Stomach (tissue), 9 donors: Measurements from ENCODE around the gene NAIP. TPM values are rescaled to one million over a fixed set of nuclear protein-coding genes. Genes with fewer than 3 reads are reported as not detected.
"Not testable (repeated sequence)": the region's sequence is repeated elsewhere in the genome, so short reads cannot be mapped to it uniquely, and the experiment has no call there.

Experiments used
- DNase-seq, 2 donors: peaks; one replicate each; pipeline versions ENCODE4 v3.0.0 to v3.0.0-alpha.2; 2013 to 2019
- H3K27ac ChIP-seq, 5 donors: fragments of 200-600 bp in 4 of 5; sonication (generic) in 4 of 5; one replicate each; pipeline ENCODE4 v1.5.1; 2013 to 2019; ENCODE audit warnings: mild to moderate bottlenecking in 1 of 5, moderate library complexity in 1 of 5
- H3K27me3 ChIP-seq, 3 donors: fragments of 200-600 bp; sonication (generic); one replicate each; pipeline ENCODE4 v1.5.1; 2017 to 2019; ENCODE audit warnings: mixed run types in 1 of 3
- H3K36me3 ChIP-seq, 4 donors: fragments of 200-600 bp; sonication (generic); 1 replicate in 3 of 4; 2 replicates in 1 of 4; pipeline ENCODE4 v1.5.1; 2016 to 2019
- H3K4me1 ChIP-seq, 4 donors: fragments of 200-600 bp; sonication (generic); one replicate each; pipeline ENCODE4 v1.5.1; 2016 to 2019
- H3K4me3 ChIP-seq, 4 donors: fragments of 200-600 bp; sonication (generic) in 3 of 4; one replicate each; pipeline ENCODE4 v1.5.1; 2016 to 2019; ENCODE audit warnings: mild to moderate bottlenecking in 1 of 4
- H3K9me3 ChIP-seq, 4 donors: fragments of 200-600 bp; sonication (generic); one replicate each; pipeline ENCODE4 v1.5.1; 2016 to 2019
- WGBS, 5 donors: extraction: QIAGEN DNeasy Blood & Tissue Kit in 3 of 5; methylation state at CpG; one replicate each; pipeline versions ENCODE4 v1.1.5 to v1.1.7; 2013 to 2018; 5-methylcytosine and 5-hydroxymethylcytosine counted together
- intact Hi-C: fragments of 100-400 bp; cut with DNase I; formaldehyde crosslinking; loops from one replicate; pipeline ENCODE4 v1.15.1; 2023; ENCODE audit warnings: low total_unique reads
- polyA plus RNA-seq, 3 donors: library from polyadenylated mRNA; stranded (reverse); fragments of 200-250 nt; gene quantifications; one replicate each; pipeline ENCODE4 v1.2.3, GENCODE V29; 2013
- total RNA-seq, 5 donors: library from RNA; depleted of rRNA; stranded (reverse); fragments of >200 nt; gene quantifications; one replicate each; pipeline versions ENCODE4 v1.1.0 to v1.2.3, GENCODE V29; 2014 to 2016
- donor health status: healthy with polysubstance abuse.
- donor health status: Bipolar disorder and iron deficiency.
- donor health status: healthy.

Gene NAIP
- total and polyA plus RNA-seq, 8 donors: 2.8 to 38.4 (median 16.5) TPM

- H3K4me3 ChIP-seq, intact Hi-C loops, DNase-seq, H3K4me1 ChIP-seq, H3K27ac ChIP-seq, H3K9me3 ChIP-seq, H3K27me3 ChIP-seq, H3K36me3 ChIP-seq: not testable (repeated sequence)
- WGBS, 5 donors: no CpG with 5 or more reads among the region's 6 CpGs
Observed at GRCh38 chr5:70931709-70932368, 93.3 kb downstream of the NAIP start.

- H3K27me3 ChIP-seq, H3K4me1 ChIP-seq, H3K36me3 ChIP-seq, H3K27ac ChIP-seq, DNase-seq, H3K4me3 ChIP-seq, intact Hi-C loops, H3K9me3 ChIP-seq: not testable (repeated sequence)
- no CpG with 5 or more reads among the region's 16 CpGs for WGBS, 5 donors
Observed at GRCh38 chr5:70925211-70925562, 100.0 kb downstream of the NAIP start.

Other genes starting within 250 kb of the NAIP start
- gene SERF1A, start 124.7 kb downstream of the NAIP start, total RNA-seq: 1 to 10 TPM in 4 of 5 donors, not detected in 1; 1.8 to 9.2 (median 7.2) TPM
- gene SERF1A, start 124.7 kb downstream of the NAIP start, polyA plus RNA-seq: 1 to 10 TPM; 1.4 to 2.3 (median 2.3) TPM
- gene SMN1, start 100.3 kb downstream of the NAIP start, total RNA-seq: 10 to 100 TPM in 3 of 5 donors, 1 to 10 TPM in 1, not detected in 1; 7.6 to 42.8 (median 21.5) TPM
- 10 to 100 TPM; 21.5 to 32.3 (median 32.2) TPM for gene SMN1, start 100.3 kb downstream of the NAIP start, polyA plus RNA-seq
- gene GTF2H2, start 42.3 kb upstream of the NAIP start, total RNA-seq: 10 to 100 TPM; 10.1 to 57.6 (median 19.3) TPM
- gene GTF2H2, start 42.3 kb upstream of the NAIP start, polyA plus RNA-seq: 1 to 10 TPM; 4.0 to 9.3 (median 7.2) TPM